MCF 10A (cell line): Measurements from ENCODE around the gene POGZ. TPM values are rescaled to one million over a fixed set of nuclear protein-coding genes. Genes with fewer than 3 reads are reported as not detected.
"Not testable (repeated sequence)": the region's sequence is repeated elsewhere in the genome, so short reads cannot be mapped to it uniquely, and the experiment has no call there.

ENCODE experiments used
- BruUV-seq: library from RNA; stranded (reverse); fragments of 400-500 nt; replicated peaks from 2 replicates; lab custom pipeline; 2021; lab: Mats Ljungman, UMichigan
- CTCF ChIA-PET: fragments of 300-600 bp; sonication (Branson Sonifier 250); formaldehyde crosslinking; extraction: SDS; loops from one replicate; lab custom pipeline; 2021; ENCODE audit warnings: antibody characterized with exemption, inconsistent platforms; lab: Yijun Ruan, JAX
- POLR2A ChIA-PET: fragments of 300-600, 350-650 bp; sonication (Branson Sonifier 250); formaldehyde crosslinking; extraction: SDS; loops from one replicate; lab custom pipeline; 2020; ENCODE audit warnings: antibody characterized with exemption, inconsistent platforms; lab: Yijun Ruan, JAX
- DNase-seq: peaks from one replicate; pipeline ENCODE4 v3.0.0-alpha.2; 2018; ENCODE audit not compliant: unreplicated experiment
- H3K27ac Mint-ChIP-seq: one replicate; pipeline ENCODE4 v1.8.0; 2022; ENCODE audit warnings: mild to moderate bottlenecking, low read depth, mixed read lengths; ENCODE audit not compliant: unreplicated experiment
- H3K27me3 Mint-ChIP-seq: one replicate; pipeline ENCODE4 v1.8.0; 2022; ENCODE audit warnings: mixed read lengths; ENCODE audit not compliant: insufficient read depth, unreplicated experiment
- H3K36me3 Mint-ChIP-seq: one replicate; pipeline ENCODE4 v1.8.0; 2022; ENCODE audit warnings: mild to moderate bottlenecking, moderate library complexity, mixed read lengths; ENCODE audit not compliant: insufficient read depth, unreplicated experiment
- H3K4me1 Mint-ChIP-seq: one replicate; pipeline ENCODE4 v1.8.0; 2022; ENCODE audit warnings: mixed read lengths; ENCODE audit not compliant: insufficient read depth, unreplicated experiment
- H3K4me3 Mint-ChIP-seq: one replicate; pipeline ENCODE4 v1.8.0; 2022; ENCODE audit warnings: mild to moderate bottlenecking, moderate library complexity, mixed read lengths; ENCODE audit not compliant: unreplicated experiment
- H3K9me3 Mint-ChIP-seq: one replicate; pipeline ENCODE4 v1.8.0; 2022; ENCODE audit warnings: mixed read lengths; ENCODE audit not compliant: unreplicated experiment
- intact Hi-C: fragments of 100-400 bp; cut with micrococcal nuclease; formaldehyde crosslinking; loops from 2 replicates; pipeline ENCODE4 v1.14.1; 2022
- total RNA-seq: library from RNA; stranded (reverse); gene quantifications from 2 replicates; pipeline ENCODE4 v1.2.3, GENCODE V29; 2022
- TF ChIP-seq, protein P1 (sequence below): fragments of 200-600 bp; IDR thresholded peaks from one replicate; pipeline ENCODE4 v1.8.0; 2022; ENCODE audit warnings: antibody characterized with exemption, mild to moderate bottlenecking; ENCODE audit not compliant: unreplicated experiment

POGZ gene
- total RNA-seq, 1 experiment from 2014 or later = 92.2 TPM

DNA sequence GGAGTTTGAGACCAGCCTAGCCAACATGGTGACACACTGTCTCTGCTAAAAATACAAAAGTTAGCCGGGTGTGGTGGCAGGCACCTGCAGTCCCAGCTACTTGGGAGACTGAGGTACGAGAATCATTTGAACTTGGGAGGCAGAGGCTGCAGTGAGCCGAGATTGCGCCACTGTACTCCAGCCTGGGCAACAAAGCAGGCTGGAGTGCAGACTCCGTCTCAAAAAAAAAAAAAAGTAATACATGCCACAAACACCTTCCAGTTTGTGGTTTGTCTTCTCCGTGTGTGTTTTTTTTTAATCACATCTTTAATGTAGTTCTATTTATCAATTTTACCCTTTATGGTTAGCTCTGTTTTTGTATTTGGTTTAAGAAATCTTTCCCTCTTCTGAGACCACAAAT, 22.3 kb downstream of the POGZ start:
- peaks cover 49% of the 10 kb centered on the region for H3K36me3 Mint-ChIP-seq
- H3K4me1 Mint-ChIP-seq = peaks cover 17% of the 10 kb centered on the region
- BruUV-seq = no TSS peak
- no peak overlapping the region for H3K4me3 Mint-ChIP-seq
- H3K27ac Mint-ChIP-seq = no peak overlapping the region
- H3K9me3 Mint-ChIP-seq = no peaks in the 10 kb centered on the region
- intact Hi-C loops = no loop called here
- CTCF ChIA-PET = interaction anchor here (0.6 to 4.1 kb wide), 4 partner anchors 57 to 298 kb away, joined by 3 to 23 read pairs (median 4); no protein-coding TSS in a partner anchor
- H3K27me3 Mint-ChIP-seq = no peaks in the 10 kb centered on the region
- POLR2A ChIA-PET = no interaction called here
- TF ChIP-seq, protein P1, sequence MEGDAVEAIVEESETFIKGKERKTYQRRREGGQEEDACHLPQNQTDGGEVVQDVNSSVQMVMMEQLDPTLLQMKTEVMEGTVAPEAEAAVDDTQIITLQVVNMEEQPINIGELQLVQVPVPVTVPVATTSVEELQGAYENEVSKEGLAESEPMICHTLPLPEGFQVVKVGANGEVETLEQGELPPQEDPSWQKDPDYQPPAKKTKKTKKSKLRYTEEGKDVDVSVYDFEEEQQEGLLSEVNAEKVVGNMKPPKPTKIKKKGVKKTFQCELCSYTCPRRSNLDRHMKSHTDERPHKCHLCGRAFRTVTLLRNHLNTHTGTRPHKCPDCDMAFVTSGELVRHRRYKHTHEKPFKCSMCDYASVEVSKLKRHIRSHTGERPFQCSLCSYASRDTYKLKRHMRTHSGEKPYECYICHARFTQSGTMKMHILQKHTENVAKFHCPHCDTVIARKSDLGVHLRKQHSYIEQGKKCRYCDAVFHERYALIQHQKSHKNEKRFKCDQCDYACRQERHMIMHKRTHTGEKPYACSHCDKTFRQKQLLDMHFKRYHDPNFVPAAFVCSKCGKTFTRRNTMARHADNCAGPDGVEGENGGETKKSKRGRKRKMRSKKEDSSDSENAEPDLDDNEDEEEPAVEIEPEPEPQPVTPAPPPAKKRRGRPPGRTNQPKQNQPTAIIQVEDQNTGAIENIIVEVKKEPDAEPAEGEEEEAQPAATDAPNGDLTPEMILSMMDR = no peak
- DNase-seq = no peak

DNA sequence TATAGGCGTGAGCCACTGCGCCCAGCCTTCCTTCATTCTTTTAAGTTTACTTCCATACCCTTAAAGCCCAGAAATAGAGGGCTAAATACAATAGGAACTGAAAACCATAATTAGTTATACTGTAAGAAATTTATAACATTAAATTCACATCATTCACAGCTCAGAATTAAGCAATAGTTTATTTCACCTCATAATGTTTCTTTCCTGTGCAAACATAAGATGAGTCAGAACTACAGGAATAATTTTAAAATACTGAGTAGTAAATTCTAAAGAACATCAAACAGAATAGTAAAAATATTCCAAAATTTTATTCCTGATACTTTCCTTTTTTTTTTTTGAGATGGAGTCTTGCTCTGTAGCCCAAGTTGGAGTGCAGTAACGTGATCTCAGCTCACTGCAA, 24.1 kb downstream of the POGZ start:
- no peak overlapping the region for H3K4me3 Mint-ChIP-seq
- H3K36me3 Mint-ChIP-seq = peaks cover 47% of the 10 kb centered on the region
- peaks cover 6% of the 10 kb centered on the region for H3K4me1 Mint-ChIP-seq
- H3K27me3 Mint-ChIP-seq = no peaks in the 10 kb centered on the region
- ChIA-PET POLR2A (interaction anchor here (0.7 to 1.2 kb wide), 6 partner anchors 13 to 891 kb away, joined by 3 to 4 read pairs (median 3); partner anchors contain the start of genes RFX5 and TUFT1), CTCF (interaction anchor here (0.7 to 4.1 kb wide), 5 partner anchors 10 to 401 kb away, joined by 3 to 23 read pairs (median 8); no protein-coding TSS in a partner anchor)
- intact Hi-C loops = no loop called here
- no peaks in the 10 kb centered on the region for H3K9me3 Mint-ChIP-seq
- H3K27ac Mint-ChIP-seq = peak overlapping the region; percentile 14
- DNase-seq = peak; percentile 13
- no TSS peak for BruUV-seq
- TF ChIP-seq, protein P1 = no peak

DNA sequence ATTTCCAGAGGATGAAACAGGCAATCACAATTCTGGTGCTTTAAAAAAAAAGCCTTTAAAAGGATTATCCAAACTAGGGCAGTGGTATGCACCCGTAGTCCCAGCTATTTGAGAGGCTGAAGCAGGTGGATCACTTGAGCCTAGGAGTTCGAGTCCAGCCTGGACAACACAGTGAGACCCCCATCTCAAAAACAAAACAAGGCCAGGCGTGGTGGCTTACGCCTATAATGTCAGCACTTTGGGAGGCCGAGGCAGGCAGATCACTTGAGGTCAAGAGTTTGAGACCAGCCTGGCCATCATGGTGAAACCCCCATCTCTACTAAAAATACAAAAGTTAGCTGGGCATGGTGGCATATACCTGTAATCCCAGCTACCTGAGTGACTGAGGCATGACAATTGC, 25.5 kb downstream of the POGZ start:
- intact Hi-C loops, H3K4me1 Mint-ChIP-seq, H3K9me3 Mint-ChIP-seq, DNase-seq, H3K27me3 Mint-ChIP-seq, H3K4me3 Mint-ChIP-seq, BruUV-seq, H3K27ac Mint-ChIP-seq: not testable (repeated sequence)
- peaks cover 48% of the 10 kb centered on the region for H3K36me3 Mint-ChIP-seq
- ChIA-PET POLR2A (interaction anchor here (0.6 kb wide), 1 partner anchor 178 kb away, joined by 4 read pairs; the partner anchor contains the start of gene SNX27), CTCF (interaction anchor here (0.6 to 2.1 kb wide), 5 partner anchors 10 to 301 kb away, joined by 3 to 11 read pairs (median 3); no protein-coding TSS in a partner anchor)

DNA sequence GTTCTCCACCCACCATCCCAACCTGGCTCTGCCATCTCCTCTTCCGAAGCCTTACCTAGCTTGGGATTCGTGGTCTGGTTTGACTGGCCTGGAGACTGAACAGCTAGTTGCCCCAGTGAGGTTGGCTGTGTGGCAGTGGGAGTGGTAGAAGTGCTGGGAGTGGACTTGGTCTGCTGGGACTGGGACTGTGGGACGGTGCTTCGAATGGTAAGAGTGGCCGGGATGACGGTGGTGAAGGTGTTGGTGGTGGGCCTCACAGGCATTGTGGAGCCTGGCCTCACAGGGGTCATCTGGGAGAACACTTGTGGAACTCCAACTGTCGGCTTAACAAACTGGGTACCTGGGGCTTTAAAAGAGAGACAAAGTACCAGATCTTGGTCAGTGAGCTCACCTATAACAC, 31.2 kb downstream of the POGZ start:
- no peak overlapping the region for H3K4me3 Mint-ChIP-seq
- ChIA-PET POLR2A (interaction anchor here (0.9 to 1.1 kb wide), 4 partner anchors 8 to 28 kb away, joined by 3 to 6 read pairs (median 3); partner anchors contain the start of gene PSMB4), CTCF (interaction anchor here (0.5 to 1.6 kb wide), 4 partner anchors 8 to 205 kb away, joined by 3 to 6 read pairs (median 4); no protein-coding TSS in a partner anchor)
- intact Hi-C loops = no loop called here
- H3K9me3 Mint-ChIP-seq = no peaks in the 10 kb centered on the region
- peaks cover 82% of the 10 kb centered on the region for H3K36me3 Mint-ChIP-seq
- TF ChIP-seq, protein P1 = no peak
- BruUV-seq = no TSS peak
- no peaks in the 10 kb centered on the region for H3K4me1 Mint-ChIP-seq
- no peaks in the 10 kb centered on the region for H3K27me3 Mint-ChIP-seq
- no peak for DNase-seq
- H3K27ac Mint-ChIP-seq = no peak overlapping the region
